Measurements from ENCODE around the gene DMRTB1. TPM values are rescaled to one million over a fixed set of nuclear protein-coding genes. Genes with fewer than 3 reads are reported as not detected.

DMRTB1 gene
- total and polyA plus RNA-seq, 2 experiments from 2014 or later: not detected

- 75 to 81% methylated on average over 12 of the region's 12 CpGs for WGBS, 2 experiments (ENCODE audit: low coverage in 1 of 2, low lambda C conversion rate in 2 of 2, missing lambda C conversion rate in 2 of 2)
- no peaks in the 10 kb centered on the region for H3K4me1 ChIP-seq (ENCODE audit: insufficient read depth)
- no peak overlapping the region for H3K4me3 ChIP-seq
- no peak for DNase-seq
- TF ChIP-seq EZH2phosphoT487 (IDR thresholded peaks at IDR 0.05; ENCODE audit: insufficient read depth, low read depth) (no peak), EZH2 (IDR thresholded peaks at IDR 0.05; ENCODE audit: insufficient read depth, poor library complexity, severe bottlenecking) (no peak)
- no peaks in the 10 kb centered on the region for H3K9me3 ChIP-seq (ENCODE audit: low read depth)
- no peaks in the 10 kb centered on the region for H3K79me2 ChIP-seq (ENCODE audit: insufficient read depth)
- in situ Hi-C loops (cut with MboI): no loop called here
- H3K9ac ChIP-seq: no peak overlapping the region
- H4K20me1 ChIP-seq (ENCODE audit: insufficient read depth): no peaks in the 10 kb centered on the region
- H3K27me3 ChIP-seq (replicated peaks; ENCODE audit: insufficient read depth): peaks cover 23% of the 10 kb centered on the region
- H3K27ac ChIP-seq: no peak overlapping the region
- no peaks in the 10 kb centered on the region for H3K36me3 ChIP-seq (ENCODE audit: low read depth)
- no peaks in the 10 kb centered on the region for H3K9me2 ChIP-seq (ENCODE audit: insufficient read depth)
- no peaks in the 10 kb centered on the region for H3F3A ChIP-seq (ENCODE audit: insufficient read depth)
- no peak overlapping the region for H2AFZ ChIP-seq
- H3K4me2 ChIP-seq (ENCODE audit: unreplicated experiment): no peak overlapping the region
These were observed 18.7 kb downstream of the DMRTB1 start for GRCh38 chr1:53477651-53478501.

- Histone ChIP-seq H3K9me2 (ENCODE audit: insufficient read depth) (no peaks in the 10 kb centered on the region), H3K36me3 (ENCODE audit: low read depth) (no peaks in the 10 kb centered on the region), H3K9me3 (ENCODE audit: low read depth) (no peaks in the 10 kb centered on the region), H2AFZ (no peak overlapping the region), H3K4me2 (ENCODE audit: unreplicated experiment) (no peak overlapping the region), H3K9ac (no peak overlapping the region), H3K4me3 (no peak overlapping the region), H4K20me1 (ENCODE audit: insufficient read depth) (no peaks in the 10 kb centered on the region), H3K79me2 (ENCODE audit: insufficient read depth) (no peaks in the 10 kb centered on the region), H3K4me1 (ENCODE audit: insufficient read depth) (no peaks in the 10 kb centered on the region), H3K27ac (no peak overlapping the region), H3K27me3 (replicated peaks; ENCODE audit: insufficient read depth) (peaks cover 23% of the 10 kb centered on the region), H3F3A (ENCODE audit: insufficient read depth) (no peaks in the 10 kb centered on the region)
- DNase-seq: no peak
- TF ChIP-seq EZH2 (IDR thresholded peaks at IDR 0.05; ENCODE audit: insufficient read depth, poor library complexity, severe bottlenecking) (no peak), EZH2phosphoT487 (IDR thresholded peaks at IDR 0.05; ENCODE audit: insufficient read depth, low read depth) (no peak)
- WGBS, 2 experiments (ENCODE audit: low coverage in 1 of 2, low lambda C conversion rate in 2 of 2, missing lambda C conversion rate in 2 of 2): 79 to 88% methylated on average over 2 of the region's 2 CpGs
- in situ Hi-C loops (cut with MboI): no loop called here
These were observed 19.3 kb downstream of the DMRTB1 start for GRCh38 chr1:53478502-53478818.

- in situ Hi-C loops (cut with MboI): loop anchor here (10.0 kb wide), 1 partner anchor 274 kb away; no protein-coding TSS in a partner anchor
- H3K27me3 ChIP-seq (replicated peaks; ENCODE audit: insufficient read depth): peaks cover 19% of the 10 kb centered on the region
- no peak for DNase-seq
These were observed 21.5 kb downstream of the DMRTB1 start for GRCh38 chr1:53480678-53481077.

GRCh38 chr1:53481456-53481855 is 22.3 kb downstream of the DMRTB1 start:
- no peaks in the 10 kb centered on the region for H3F3A ChIP-seq (ENCODE audit: insufficient read depth)
- TF ChIP-seq EZH2phosphoT487 (IDR thresholded peaks at IDR 0.05; ENCODE audit: insufficient read depth, low read depth) (no peak), EZH2 (IDR thresholded peaks at IDR 0.05; ENCODE audit: insufficient read depth, poor library complexity, severe bottlenecking) (no peak)
- peaks cover 11% of the 10 kb centered on the region; the same call in 1 of the 2 replicates for H3K27me3 ChIP-seq (replicated peaks; ENCODE audit: insufficient read depth)
- H3K27ac ChIP-seq: no peak overlapping the region
- in situ Hi-C loops (cut with MboI): loop anchor here (10.0 kb wide), 1 partner anchor 273 kb away; no protein-coding TSS in a partner anchor
- H3K9ac ChIP-seq: no peak overlapping the region
- H4K20me1 ChIP-seq (ENCODE audit: insufficient read depth): no peaks in the 10 kb centered on the region
- H3K9me2 ChIP-seq (ENCODE audit: insufficient read depth): no peaks in the 10 kb centered on the region
- H3K36me3 ChIP-seq (ENCODE audit: low read depth): no peaks in the 10 kb centered on the region
- no peaks in the 10 kb centered on the region for H3K4me1 ChIP-seq (ENCODE audit: insufficient read depth)
- no peaks in the 10 kb centered on the region for H3K9me3 ChIP-seq (ENCODE audit: low read depth)
- no peak overlapping the region for H3K4me3 ChIP-seq
- H2AFZ ChIP-seq: no peak overlapping the region
- H3K4me2 ChIP-seq (ENCODE audit: unreplicated experiment): no peak overlapping the region
- no peaks in the 10 kb centered on the region for H3K79me2 ChIP-seq (ENCODE audit: insufficient read depth)
- no peak for DNase-seq
- 75 to 84% methylated on average over 7 of the region's 7 CpGs for WGBS, 2 experiments (ENCODE audit: low coverage in 1 of 2, low lambda C conversion rate in 2 of 2, missing lambda C conversion rate in 2 of 2)

More at GRCh38 chr1:53480678-53481077, 21.5 kb downstream of the DMRTB1 start:
- H3K9me3 ChIP-seq (ENCODE audit: low read depth): no peaks in the 10 kb centered on the region
- H3K4me1 ChIP-seq (ENCODE audit: insufficient read depth): no peaks in the 10 kb centered on the region
- H4K20me1 ChIP-seq (ENCODE audit: insufficient read depth): no peaks in the 10 kb centered on the region
- H3F3A ChIP-seq (ENCODE audit: insufficient read depth): no peaks in the 10 kb centered on the region
- TF ChIP-seq EZH2 (IDR thresholded peaks at IDR 0.05; ENCODE audit: insufficient read depth, poor library complexity, severe bottlenecking) (no peak), EZH2phosphoT487 (IDR thresholded peaks at IDR 0.05; ENCODE audit: insufficient read depth, low read depth) (no peak)
- H3K36me3 ChIP-seq (ENCODE audit: low read depth): no peaks in the 10 kb centered on the region
- no peak overlapping the region for H2AFZ ChIP-seq
- no peak overlapping the region for H3K4me2 ChIP-seq (ENCODE audit: unreplicated experiment)
- no peak overlapping the region for H3K9ac ChIP-seq
- no peak overlapping the region for H3K4me3 ChIP-seq
- no peaks in the 10 kb centered on the region for H3K9me2 ChIP-seq (ENCODE audit: insufficient read depth)
- no peak overlapping the region for H3K27ac ChIP-seq
- 82 to 87% methylated on average over 11 of the region's 11 CpGs for WGBS, 2 experiments (ENCODE audit: low coverage in 1 of 2, low lambda C conversion rate in 2 of 2, missing lambda C conversion rate in 2 of 2)
- H3K79me2 ChIP-seq (ENCODE audit: insufficient read depth): no peaks in the 10 kb centered on the region
